NCI-H446 treated with DMSO at 0.1 percent for 48 hours (cell line): ENCODE results near the gene LSM14B.

ENCODE experiments used
- DNase-seq: peaks from one replicate; lab custom pipeline; 2025; lab: John Stamatoyannopoulos, UW

The LSM14B gene

GRCh38 chr20:62133051-62133845 lies 11.0 kb downstream of the LSM14B start:
- no peak for DNase-seq

GRCh38 chr20:62133864-62134263 lies 11.6 kb downstream of the LSM14B start:
- no peak for DNase-seq

GRCh38 chr20:62134735-62135231 lies 12.5 kb downstream of the LSM14B start:
- DNase-seq = no peak

GRCh38 chr20:62135573-62136266 lies 13.4 kb downstream of the LSM14B start:
- DNase-seq = no peak

GRCh38 chr20:62136283-62137091 lies 14.2 kb downstream of the LSM14B start:
- DNase-seq = peak; percentile 24

GRCh38 chr20:62137092-62137384 lies 14.8 kb downstream of the LSM14B start:
- no peak for DNase-seq

GRCh38 chr20:62137478-62138203 lies 15.4 kb downstream of the LSM14B start:
- DNase-seq = no peak

- no peak for DNase-seq
Observed at GRCh38 chr20:62138204-62138543, 15.9 kb downstream of the LSM14B start.

GRCh38 chr20:62138912-62139311 lies 16.6 kb downstream of the LSM14B start:
- DNase-seq = no peak

GRCh38 chr20:62139636-62140035 lies 17.4 kb downstream of the LSM14B start:
- no peak for DNase-seq

GRCh38 chr20:62141043-62141396 lies 18.7 kb downstream of the LSM14B start:
- no peak for DNase-seq

- DNase-seq = no peak
Observed at GRCh38 chr20:62141397-62142251, 19.3 kb downstream of the LSM14B start.

GRCh38 chr20:62142252-62143080 lies 20.2 kb downstream of the LSM14B start:
- no peak for DNase-seq

GRCh38 chr20:62143081-62143956 lies 21.0 kb downstream of the LSM14B start, which contains the start of the genes PSMA7 and SS18L1:
Gene PSMA7 (minus strand): TSS chr20:62143394. CDS start chr20:62143303, 91 bp downstream.
Gene SS18L1 (plus strand): TSS chr20:62143769. CDS start chr20:62143821, 52 bp downstream.
- DNase-seq = peak; percentile 68

GRCh38 chr20:62143957-62144825 lies 21.9 kb downstream of the LSM14B start:
- no peak for DNase-seq

GRCh38 chr20:62145688-62146018 lies 23.4 kb downstream of the LSM14B start:
- DNase-seq = no peak

GRCh38 chr20:62146019-62146755 lies 23.9 kb downstream of the LSM14B start:
- no peak for DNase-seq
